ENCODE measurements around the gene SACS. TPM values are rescaled to one million over a fixed set of nuclear protein-coding genes. Genes with fewer than 3 reads are reported as not detected.

The SACS gene
- total and polyA plus RNA-seq, 12 donors: 4.7 to 44.5 (median 20.0) TPM

DNA sequence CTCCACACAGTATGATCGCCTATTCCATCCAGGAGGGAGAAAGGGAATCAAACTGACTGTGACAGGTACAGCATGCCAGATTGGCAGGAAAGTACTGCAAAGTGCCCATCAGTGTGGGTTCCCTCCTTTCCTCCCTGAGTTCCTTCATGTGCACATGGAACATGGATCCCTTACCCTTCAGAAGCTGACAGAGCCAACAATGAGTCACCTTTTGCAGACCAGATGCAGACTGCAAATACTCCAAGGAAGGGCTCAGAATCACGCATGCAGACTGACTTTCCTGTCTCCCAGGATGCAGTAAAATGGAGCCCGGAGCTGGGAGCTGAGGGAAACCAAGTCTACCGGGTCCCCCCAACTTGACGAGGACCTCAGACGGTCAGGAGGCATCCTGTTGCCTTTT lies 41.8 kb downstream of the SACS start:
- intact Hi-C loops (cut with DNase I): no loop called here
- ATAC-seq: peak in 2 of 8 donors; percentile 9 to 33

GRCh38 chr13:23386533-23386932 lies 47.0 kb downstream of the SACS start:
- 96 to 98% methylated on average over 2 of the region's 2 CpGs for WGBS, 2 donors
- Histone ChIP-seq H3K4me3 (no peak overlapping the region), H3K4me1 (peaks cover 0 to 9% (median 6%) of the 10 kb centered on the region in 9 donors), H3K9me3 (no peaks in the 10 kb centered on the region), H3K36me3 (no peaks in the 10 kb centered on the region), H3K27ac (no peak overlapping the region), H3K27me3 (no peaks in the 10 kb centered on the region)
- no peak for TF ChIP-seq CTCF (IDR thresholded peaks at IDR 0.05)
- DNase-seq (no peak), ATAC-seq (no peak)
- intact Hi-C loops (cut with DNase I): no loop called here

More for the DNA sequence above, 41.8 kb downstream of the SACS start:
- Histone ChIP-seq H3K9me3 (no peaks in the 10 kb centered on the region), H3K4me1 (peaks cover 0 to 3% (median 0%) of the 10 kb centered on the region in 9 donors), H3K4me3 (no peak overlapping the region), H3K27me3 (no peaks in the 10 kb centered on the region), H3K27ac (no peak overlapping the region), H3K36me3 (no peaks in the 10 kb centered on the region)
- DNase-seq: no peak
- WGBS, 2 donors: 81 to 85% methylated on average over 6 of the region's 6 CpGs
- no peak for TF ChIP-seq CTCF (IDR thresholded peaks at IDR 0.05)

DNA sequence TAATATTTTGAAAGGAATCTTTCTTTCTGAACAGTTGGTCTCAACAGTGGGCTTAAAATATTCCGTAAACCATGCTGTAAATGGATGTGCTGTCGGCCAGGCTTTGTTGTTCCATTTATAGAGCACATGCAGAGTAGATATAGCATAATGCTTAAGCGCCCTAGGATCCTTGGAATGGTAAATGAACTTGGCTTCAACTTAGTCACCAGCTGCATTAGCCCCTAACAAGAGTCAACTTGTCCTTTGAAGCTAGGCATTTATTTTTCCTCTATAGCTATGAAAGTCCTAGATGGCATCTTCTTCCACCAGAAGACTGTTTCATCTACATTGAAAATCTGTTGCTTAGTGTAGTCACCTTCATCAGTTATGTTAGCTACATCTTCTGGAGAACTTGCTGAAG lies 47.6 kb downstream of the SACS start:
- no peak overlapping the region for H3K27ac ChIP-seq
- no peak overlapping the region for H3K4me3 ChIP-seq
- H3K4me1 ChIP-seq: peaks cover 0 to 10% (median 7%) of the 10 kb centered on the region in 9 donors
- DNase-seq: no peak
- no peaks in the 10 kb centered on the region for H3K36me3 ChIP-seq
- H3K9me3 ChIP-seq: no peaks in the 10 kb centered on the region
- H3K27me3 ChIP-seq: no peaks in the 10 kb centered on the region
- TF ChIP-seq CTCF (IDR thresholded peaks at IDR 0.05): no peak
- no peak for ATAC-seq
- 95 to 96% methylated on average over 3 of the region's 3 CpGs for WGBS, 2 donors
- intact Hi-C loops (cut with DNase I): no loop called here

- Histone ChIP-seq H3K27ac (no peak overlapping the region), H3K4me1 (peaks cover 0 to 17% (median 10%) of the 10 kb centered on the region in 9 donors), H3K4me3 (no peak overlapping the region), H3K27me3 (no peaks in the 10 kb centered on the region), H3K9me3 (no peaks in the 10 kb centered on the region), H3K36me3 (no peaks in the 10 kb centered on the region)
- DNase-seq (no peak), ATAC-seq (no peak)
- WGBS, 2 donors: 90% methylated on average over 4 of the region's 4 CpGs
- TF ChIP-seq CTCF (IDR thresholded peaks at IDR 0.05): no peak
- intact Hi-C loops (cut with DNase I): no loop called here
Measured at GRCh38 chr13:23384111-23384510, 49.4 kb downstream of the SACS start.
